ENCODE data around the gene LMTK3. TPM values are rescaled to one million over a fixed set of nuclear protein-coding genes. Genes with fewer than 3 reads are reported as not detected.

The LMTK3 gene
- polyA plus RNA-seq, 4 donors: 1.7 to 3.6 (median 2.4) TPM

DNA sequence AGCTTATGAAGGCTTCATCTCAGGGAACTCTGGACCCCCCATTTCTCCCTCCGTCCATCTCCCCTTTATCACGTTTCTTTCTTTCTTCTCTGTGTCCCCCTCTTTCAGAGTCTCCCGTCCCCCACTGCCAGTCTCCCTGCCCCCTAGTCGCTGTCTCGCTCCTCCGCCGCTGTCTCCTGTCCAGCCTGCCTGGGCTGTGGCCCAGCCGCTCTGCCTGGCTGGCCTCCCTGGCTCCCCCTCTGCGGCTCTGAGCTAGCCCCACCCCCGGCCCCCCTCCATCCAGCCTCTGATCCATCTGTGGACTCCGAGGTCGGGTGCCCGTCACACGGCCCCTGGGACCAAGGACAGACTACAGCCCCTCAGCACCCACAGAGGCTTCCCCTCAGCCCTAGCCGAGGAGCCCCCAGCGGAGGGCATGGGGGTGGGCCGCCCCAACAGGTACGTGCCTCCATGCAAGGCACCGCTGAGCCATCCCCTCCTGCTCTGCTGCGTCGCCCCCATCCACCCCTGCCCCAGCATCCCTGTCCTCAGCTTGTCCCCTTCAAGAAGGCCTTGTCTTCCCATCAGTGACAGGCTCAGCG is 57.4 kb downstream of the LMTK3 start:
- DNase-seq (ENCODE audit: low read depth in 4 of 4, low spot score in 3 of 4): no peak

DNA sequence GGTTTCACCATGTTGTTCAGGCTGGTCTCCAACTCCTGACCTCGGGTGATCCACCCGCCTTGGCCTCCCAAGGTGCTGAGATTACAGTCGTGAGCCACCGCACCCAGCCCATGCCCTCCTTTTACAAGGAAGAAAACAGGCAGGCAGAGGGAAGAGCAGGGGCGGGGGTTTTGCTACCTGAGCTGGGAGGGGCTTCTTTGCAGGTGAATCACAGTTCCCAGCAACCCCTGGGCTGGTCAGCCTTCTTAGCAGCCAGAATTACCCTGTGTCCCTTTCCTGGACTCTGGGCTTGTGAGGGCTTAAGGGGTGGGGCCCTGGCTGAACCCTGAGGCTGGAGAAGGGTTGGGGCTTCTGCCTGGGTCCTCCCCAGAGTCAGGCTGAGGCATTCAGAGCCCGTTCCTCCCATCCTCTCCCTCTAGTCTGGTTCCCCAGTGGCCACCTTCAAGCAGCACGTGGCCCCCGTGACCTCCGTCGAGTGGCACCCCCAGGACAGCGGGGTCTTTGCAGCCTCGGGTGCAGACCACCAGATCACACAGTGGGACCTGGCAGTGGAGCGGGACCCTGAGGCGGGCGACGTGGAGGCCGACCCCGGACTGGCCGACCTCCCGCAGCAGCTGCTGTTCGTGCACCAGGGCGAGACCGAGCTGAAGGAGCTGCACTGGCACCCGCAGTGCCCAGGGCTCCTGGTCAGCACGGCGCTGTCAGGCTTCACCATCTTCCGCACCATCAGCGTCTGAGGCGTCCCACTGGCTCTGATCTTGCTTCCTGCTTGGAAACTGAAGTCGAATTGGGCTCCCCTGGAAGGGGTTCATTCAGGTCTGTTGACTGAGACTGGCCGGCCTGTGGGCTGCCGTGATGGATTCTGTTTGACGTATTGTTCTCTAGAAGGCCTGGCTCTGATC is 59.1 kb downstream of the LMTK3 start:
- no peak for DNase-seq (ENCODE audit: low read depth in 4 of 4, low spot score in 3 of 4)

DNA sequence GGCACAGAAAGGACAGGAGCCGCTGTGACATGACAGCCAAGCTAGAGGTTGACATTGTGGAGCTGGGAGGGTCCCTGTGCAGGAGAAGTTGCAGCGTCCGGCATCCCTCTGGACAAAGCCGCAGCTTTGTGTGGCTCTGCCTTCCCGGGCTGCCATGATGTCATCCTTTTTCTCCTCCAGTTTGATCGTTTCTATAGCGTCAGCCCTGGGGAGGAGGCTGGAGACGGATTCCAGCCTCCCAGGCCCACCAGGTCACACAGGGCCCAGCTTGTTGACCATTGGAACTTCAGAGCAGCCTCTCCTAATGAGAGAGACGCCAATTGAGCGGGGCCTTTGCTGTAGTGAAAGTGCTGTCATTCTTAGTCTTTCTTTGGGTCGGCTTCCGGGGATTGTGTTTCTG is 60.0 kb downstream of the LMTK3 start:
- no peak for DNase-seq (ENCODE audit: low read depth in 4 of 4, low spot score in 3 of 4)

DNA sequence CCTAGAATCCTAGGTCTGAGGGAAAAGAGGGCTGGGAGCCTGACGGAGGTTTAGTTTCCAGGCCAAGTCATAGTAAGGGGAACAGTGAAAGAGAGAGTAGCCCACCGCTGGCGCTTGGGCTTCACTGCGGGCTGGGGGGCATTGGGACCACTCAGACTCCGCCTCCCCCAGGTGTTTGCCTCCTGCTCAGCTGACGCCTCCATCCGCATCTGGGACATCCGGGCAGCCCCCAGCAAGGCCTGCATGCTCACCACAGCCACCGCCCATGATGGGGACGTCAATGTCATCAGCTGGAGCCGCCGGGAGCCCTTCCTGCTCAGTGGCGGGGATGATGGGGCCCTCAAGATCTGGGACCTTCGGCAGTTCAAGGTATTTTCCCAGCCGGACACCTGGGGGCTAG is 60.8 kb downstream of the LMTK3 start:
- no peak for DNase-seq (ENCODE audit: low read depth in 4 of 4, low spot score in 3 of 4)

DNA sequence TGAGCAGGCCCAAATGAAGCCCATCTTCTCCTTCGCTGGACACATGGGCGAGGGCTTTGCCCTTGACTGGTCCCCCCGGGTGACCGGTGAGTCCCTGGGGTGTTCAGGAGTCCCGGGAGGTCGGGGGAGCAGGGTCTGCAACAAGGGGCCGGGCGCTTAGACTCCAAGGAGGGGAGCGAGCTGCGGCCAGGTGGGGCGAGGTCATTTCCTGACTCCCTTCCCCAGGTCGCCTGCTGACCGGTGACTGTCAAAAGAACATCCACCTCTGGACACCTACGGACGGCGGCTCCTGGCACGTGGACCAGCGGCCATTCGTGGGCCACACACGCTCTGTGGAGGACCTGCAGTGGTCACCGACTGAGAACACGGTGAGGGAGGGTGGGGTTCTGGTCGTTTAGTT is 61.2 kb downstream of the LMTK3 start:
- no peak for DNase-seq (ENCODE audit: low read depth in 4 of 4, low spot score in 3 of 4)

DNA sequence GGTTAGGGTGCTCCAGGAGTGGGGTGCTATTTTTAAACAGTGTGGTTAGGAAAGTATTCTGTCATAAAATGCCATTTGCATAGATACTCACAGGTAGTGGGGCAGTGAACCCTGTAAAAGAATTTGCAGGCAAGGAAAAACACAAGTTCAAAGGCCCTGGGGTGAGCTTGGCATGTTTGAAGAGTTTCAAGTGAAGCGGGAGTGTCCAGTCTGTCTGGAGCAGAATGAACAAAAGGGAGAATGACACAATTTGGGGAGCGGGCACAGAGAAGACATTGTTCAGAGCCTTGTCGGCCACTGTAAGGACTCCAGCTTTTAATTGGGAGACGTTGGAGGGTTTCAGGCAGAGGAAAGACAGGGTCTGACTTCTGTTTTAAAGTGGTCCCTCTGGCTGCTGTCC is 63.1 kb downstream of the LMTK3 start:
- no peak for DNase-seq (ENCODE audit: low read depth in 4 of 4, low spot score in 3 of 4)

DNA sequence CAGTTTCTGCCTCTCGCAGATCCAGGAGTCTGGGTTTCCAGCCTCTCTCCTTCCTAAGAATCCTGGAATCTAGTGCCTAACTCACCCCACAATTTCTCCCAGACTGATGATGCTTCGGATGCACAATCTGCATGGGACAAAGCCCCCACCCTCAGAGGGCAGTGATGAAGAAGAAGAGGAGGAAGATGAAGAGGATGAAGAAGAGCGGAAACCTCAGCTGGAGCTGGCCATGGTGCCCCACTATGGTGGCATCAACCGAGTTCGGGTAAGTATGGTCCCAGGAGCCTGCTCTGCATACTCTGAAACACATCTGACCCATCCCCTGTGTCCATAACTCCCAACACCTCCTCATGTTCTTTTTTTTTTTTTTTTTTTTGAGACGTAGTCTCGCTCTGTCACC is 65.1 kb downstream of the LMTK3 start:
- no peak for DNase-seq (ENCODE audit: low read depth in 4 of 4, low spot score in 3 of 4)

DNA sequence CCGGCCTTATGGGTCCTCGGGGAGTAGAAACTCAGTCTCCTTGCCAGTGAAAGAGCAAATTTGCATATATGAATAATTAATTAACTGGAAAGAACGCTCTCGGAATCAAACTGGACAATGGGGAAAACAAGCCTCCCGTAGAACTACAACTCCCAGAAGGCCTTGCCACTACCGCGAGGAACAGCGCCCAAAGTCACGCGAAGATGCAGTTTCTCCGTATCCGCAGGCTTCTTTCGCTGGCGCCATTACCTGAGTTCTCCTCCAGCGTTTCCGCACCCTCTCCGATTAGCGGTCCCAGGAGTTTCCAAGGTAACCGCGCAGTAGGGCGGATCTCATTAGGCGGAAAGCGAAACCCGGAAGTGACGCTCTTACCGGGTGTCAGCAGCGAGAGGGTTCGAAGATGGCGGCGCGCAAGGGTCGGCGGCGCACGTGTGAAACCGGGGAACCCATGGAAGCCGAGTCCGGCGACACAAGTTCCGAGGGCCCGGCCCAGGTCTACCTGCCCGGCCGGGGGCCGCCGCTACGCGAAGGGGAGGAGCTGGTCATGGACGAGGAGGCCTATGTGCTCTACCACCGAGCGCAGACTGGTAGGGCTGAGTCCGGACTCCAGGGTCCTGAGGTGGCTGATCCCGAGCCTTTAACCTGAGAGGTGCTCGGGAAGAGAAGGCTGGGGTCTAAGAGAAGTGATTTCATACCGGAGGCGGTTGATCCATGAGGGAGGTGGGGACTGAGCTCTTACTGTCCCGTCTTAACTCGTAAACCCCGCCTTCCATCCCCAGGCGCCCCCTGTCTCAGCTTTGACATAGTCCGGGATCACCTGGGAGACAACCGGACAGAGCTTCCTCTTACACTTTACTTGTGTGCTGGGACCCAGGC is 65.8 kb downstream of the LMTK3 start, which contains the start of gene GRWD1:
GRWD1 (plus strand) TSS at position 378 of the 876 bp plus-strand sequence; CDS start at position 401, 23 bp downstream.
- peak; percentile 88 to 95 (median 92) for DNase-seq (ENCODE audit: low read depth in 4 of 4, low spot score in 3 of 4)

DNA sequence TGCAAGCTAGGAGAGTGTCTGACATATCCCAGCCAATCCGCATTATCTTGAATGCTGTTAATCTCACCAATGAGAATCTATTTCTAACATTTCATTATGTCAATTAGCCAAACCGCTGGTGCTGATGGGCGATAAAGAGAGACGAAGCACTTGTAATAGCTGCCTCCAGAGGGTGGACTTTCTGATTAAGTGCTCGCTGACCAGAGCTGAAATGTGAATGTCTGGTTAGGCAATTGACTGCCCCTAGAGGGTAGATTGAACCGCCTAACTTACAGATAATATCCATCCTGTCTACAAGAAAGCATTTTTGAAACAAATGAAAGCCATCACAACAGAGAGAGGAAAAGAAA is 66.4 kb downstream of the LMTK3 start:
- peak in 2 of 4 donors; percentile 56 to 63 for DNase-seq (ENCODE audit: low read depth in 4 of 4, low spot score in 3 of 4)

DNA sequence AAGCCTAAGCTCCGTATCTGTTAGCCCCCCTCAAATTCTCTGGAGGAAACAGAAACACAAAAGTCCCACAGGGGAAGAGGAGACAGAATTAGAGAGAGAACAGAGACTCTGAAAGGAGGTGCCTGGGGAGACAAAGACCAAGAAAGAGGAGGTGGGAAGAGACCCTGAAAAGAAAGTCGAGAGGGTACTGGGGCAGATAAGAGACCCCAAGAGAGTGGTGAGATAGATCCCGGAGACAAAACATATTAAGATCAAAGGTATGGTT is 66.8 kb downstream of the LMTK3 start:
- no peak for DNase-seq (ENCODE audit: low read depth in 4 of 4, low spot score in 3 of 4)

DNA sequence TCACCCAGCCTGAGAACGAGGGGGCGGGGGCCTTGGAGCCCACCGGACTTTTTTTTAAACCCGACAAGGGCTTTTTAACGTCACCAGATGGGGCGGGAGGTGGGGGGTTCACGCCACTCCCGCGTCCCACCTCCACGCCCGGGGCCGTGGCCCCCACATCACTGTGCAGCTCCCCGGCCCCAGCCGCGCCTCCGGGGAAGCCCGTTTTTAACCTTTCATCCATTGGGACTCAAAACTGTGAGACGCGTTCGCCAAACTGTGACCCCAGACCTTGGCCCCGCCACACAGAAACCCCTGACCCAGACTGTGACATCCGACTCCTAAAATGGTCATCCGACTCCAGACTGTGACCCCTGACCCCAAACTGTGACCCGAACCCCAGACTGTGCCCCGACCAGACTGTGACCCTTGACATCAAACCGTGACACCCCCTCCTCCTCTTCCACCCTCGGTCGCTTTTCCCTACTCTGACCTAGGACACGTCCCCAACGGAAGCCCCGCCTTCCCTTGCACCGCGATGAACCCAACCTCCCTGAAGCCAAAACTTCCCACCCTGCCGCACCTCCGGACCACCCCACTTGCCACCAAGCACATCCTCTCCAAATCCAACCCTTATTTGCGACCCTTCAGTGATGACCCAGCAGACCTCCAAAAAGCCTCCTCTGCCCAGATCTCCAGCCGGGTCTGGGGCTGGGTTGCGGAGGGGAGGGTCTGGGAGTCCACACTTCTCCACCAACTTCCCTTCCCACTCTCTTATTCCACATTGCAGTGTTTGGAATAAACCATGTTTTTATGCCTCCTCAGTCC is 67.3 kb downstream of the LMTK3 start:
- DNase-seq (ENCODE audit: low read depth in 4 of 4, low spot score in 3 of 4): no peak

DNA sequence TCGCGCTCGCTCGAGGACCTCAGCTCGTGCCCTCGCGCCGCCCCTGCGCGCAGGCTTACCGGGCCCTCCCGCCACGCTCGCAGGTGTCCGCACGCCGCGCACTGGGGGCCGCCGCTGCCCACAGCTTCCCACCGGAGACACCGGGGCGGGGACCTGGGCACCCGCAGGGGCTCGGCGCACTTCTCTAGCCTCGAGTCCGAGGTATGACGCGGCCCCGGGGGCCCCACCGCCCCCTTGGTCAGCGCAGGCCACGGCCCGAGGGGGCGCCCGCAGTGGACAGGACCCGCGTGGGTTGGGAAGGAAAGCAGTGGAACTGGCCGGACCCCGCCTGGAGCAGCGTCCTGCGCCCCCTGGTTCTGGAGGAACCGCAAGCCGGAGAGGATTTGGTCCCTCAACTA is 67.9 kb downstream of the LMTK3 start:
- DNase-seq (ENCODE audit: low read depth in 4 of 4, low spot score in 3 of 4): no peak

DNA sequence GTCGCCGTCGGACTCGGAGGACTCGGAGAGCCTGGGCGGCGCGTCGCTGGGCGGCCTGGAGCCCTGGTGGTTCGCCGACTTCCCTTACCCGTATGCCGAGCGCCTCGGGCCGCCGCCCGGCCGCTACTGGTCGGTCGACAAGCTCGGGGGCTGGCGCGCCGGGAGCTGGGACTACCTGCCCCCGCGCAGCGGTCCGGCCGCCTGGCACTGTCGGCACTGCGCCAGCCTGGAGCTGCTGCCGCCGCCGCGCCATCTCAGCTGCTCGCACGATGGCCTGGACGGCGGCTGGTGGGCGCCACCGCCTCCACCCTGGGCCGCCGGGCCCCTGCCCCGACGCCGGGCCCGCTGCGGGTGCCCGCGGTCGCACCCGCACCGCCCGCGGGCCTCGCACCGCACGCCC is 68.4 kb downstream of the LMTK3 start:
- DNase-seq (ENCODE audit: low read depth in 4 of 4, low spot score in 3 of 4): no peak

DNA sequence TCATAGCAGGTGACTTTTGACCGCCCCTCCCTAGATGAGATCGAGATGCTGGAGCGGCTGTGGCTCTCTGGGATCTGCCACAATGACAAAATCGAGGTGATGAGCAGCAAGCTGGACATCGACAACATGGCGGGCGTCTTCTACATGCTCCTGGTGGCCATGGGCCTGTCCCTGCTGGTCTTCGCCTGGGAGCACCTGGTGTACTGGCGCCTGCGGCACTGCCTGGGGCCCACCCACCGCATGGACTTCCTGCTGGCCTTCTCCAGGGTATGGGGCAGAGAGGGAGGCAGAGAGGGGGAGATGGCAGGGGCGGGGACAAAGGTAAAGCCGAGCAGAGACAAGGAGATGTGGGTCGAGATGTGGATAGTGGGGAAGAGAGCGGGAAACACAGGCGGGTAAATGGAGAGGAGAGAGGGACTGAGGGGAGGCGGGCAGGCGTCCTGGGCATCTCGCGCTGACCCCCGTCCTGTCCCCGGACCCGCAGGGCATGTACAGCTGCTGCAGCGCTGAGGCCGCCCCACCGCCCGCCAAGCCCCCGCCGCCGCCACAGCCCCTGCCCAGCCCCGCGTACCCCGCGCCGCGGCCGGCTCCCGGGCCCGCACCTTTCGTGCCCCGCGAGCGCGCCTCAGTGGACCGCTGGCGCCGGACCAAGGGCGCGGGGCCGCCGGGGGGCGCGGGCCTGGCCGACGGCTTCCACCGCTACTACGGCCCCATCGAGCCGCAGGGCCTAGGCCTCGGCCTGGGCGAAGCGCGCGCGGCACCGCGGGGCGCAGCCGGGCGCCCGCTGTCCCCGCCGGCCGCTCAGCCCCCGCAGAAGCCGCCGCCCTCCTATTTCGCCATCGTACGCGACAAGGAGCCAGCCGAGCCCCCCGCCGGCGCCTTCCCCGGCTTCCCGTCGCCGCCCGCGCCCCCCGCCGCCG is 69.3 kb downstream of the LMTK3 start:
- no peak for DNase-seq (ENCODE audit: low read depth in 4 of 4, low spot score in 3 of 4)

DNA sequence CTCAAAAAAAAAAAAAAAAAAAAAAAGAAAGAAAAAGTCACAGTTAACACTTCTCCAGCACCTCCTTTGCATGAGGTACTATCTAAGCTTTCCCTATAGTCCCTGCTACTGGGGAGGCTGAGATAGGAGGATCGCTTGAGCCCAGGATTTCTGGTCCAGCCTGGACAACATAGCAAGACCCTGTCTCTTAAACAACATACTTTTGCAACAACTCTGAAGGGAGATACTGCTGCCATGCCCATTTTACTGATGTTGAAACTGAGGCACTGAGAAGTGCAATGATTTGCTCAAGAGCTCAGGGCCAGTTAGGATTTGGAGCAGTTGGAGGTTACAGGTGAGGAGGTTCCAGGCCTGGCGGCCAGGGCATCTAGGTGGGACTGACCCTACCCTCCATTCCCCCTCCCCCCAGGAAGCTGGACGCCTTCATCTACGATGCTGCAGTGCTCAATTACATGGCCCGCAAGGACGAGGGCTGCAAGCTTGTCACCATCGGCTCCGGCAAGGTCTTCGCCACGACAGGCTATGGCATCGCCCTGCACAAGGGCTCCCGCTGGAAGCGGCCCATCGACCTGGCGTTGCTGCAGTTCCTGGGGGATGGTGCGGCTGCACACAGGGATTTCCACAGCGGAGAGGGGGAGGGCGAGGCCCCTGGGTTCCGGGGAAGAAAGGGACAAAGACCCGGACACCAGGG is 70.1 kb downstream of the LMTK3 start:
- no peak for DNase-seq (ENCODE audit: low read depth in 4 of 4, low spot score in 3 of 4)

DNA sequence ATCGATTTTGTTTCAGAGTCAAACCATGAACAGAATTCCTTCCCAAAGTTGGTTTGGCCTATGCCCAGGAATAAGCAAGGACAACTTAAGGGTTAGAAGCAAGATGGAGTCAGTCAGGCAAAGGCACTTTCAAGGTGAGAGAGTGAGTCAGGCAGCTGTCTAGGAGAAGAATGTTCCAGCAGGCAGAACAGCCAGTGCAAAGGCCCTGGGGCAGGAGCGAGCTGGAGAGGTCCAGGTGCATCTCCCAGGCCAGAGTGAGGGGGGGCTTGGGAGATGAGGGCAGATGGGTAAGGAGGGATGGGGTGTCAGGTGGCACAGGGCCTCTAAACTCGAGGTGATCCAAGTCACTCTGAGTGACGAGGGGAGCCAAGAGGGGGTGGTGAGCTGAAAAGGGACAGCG is 75.0 kb downstream of the LMTK3 start:
- no peak for DNase-seq (ENCODE audit: low read depth in 4 of 4, low spot score in 3 of 4)

All from right renal pelvis (tissue), 4 donors.